ENCODE data around the gene NEGR1. TPM values are rescaled to one million over a fixed set of nuclear protein-coding genes. Genes with fewer than 3 reads are reported as not detected.

NEGR1 gene
- total and polyA plus RNA-seq, 12 donors, result 2.3 to 18.3 (median 5.2) TPM

DNA sequence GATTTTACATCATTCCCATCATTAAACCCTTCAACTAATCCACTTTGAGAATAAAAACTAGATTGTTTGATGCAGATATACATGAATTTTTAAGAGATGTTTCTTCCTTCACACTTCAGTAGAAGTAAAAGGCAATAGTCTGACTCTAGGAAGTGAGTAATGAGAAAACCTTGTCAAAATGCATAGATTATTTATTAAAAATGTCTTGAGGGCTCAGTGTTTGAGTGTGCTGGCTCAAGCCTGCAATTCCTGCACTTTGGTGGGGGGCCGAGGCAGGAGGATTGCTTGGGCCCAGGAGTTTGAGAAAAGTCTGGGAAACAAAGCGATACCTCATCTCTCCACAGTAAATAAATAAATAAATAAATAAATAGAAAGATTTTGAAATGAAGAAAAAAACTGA, 177.1 kb downstream of the NEGR1 start:
- no peak for ATAC-seq
- WGBS, 2 donors, result 94 to 99% methylated on average over 2 of the region's 2 CpGs
- intact Hi-C loops (cut with DNase I), result no loop called here
- no peak overlapping the region for H3K27ac ChIP-seq
- no peak overlapping the region for H3K4me3 ChIP-seq
- DNase-seq, result no peak
- no peaks in the 10 kb centered on the region for H3K27me3 ChIP-seq
- H3K36me3 ChIP-seq, result no peaks in the 10 kb centered on the region
- no peaks in the 10 kb centered on the region for H3K9me3 ChIP-seq
- peaks cover 0 to 3% (median 0%) of the 10 kb centered on the region in 9 donors for H3K4me1 ChIP-seq
- TF ChIP-seq, protein P1, sequence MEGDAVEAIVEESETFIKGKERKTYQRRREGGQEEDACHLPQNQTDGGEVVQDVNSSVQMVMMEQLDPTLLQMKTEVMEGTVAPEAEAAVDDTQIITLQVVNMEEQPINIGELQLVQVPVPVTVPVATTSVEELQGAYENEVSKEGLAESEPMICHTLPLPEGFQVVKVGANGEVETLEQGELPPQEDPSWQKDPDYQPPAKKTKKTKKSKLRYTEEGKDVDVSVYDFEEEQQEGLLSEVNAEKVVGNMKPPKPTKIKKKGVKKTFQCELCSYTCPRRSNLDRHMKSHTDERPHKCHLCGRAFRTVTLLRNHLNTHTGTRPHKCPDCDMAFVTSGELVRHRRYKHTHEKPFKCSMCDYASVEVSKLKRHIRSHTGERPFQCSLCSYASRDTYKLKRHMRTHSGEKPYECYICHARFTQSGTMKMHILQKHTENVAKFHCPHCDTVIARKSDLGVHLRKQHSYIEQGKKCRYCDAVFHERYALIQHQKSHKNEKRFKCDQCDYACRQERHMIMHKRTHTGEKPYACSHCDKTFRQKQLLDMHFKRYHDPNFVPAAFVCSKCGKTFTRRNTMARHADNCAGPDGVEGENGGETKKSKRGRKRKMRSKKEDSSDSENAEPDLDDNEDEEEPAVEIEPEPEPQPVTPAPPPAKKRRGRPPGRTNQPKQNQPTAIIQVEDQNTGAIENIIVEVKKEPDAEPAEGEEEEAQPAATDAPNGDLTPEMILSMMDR (IDR thresholded peaks at IDR 0.05), result no peak

DNA sequence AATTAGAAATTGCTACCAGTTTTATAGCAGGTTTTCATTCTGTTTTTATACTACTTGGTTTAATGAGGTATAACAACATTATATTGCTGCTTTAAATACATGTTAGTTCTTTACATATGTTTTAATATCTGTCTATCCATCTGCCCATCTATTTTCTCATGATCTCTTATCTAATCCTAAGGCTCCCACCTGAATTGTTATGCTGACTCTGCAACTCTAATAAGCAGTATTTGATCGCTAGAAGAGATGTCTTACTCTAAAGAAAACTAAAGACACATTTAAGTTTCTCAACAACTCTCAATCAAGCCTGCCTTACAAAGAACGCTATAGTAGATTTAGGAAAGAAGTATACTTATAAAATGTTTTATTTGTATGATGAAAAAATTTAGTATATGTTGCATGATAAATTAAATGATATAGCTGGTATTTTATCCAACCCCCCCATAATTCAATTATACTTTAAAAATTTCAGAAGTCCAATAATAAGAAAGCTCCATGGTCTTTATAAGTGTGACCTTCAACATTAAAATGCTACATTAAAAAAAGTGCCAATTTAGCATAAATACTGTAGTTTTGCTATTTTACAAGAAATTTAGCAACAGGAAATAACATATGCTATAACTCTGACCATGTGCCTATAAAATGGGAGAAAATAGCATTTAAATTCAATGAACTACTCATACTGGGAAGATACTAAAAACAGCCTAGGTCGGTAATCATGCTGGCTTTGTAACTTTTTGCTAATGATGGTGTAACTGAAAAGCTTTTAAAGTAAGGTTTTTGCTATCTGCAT, 180.3 kb downstream of the NEGR1 start:
- no peak for ATAC-seq
- TF ChIP-seq, protein P1 (IDR thresholded peaks at IDR 0.05), result no peak
- H3K27me3 ChIP-seq, result no peaks in the 10 kb centered on the region
- no peak overlapping the region for H3K27ac ChIP-seq
- intact Hi-C loops (cut with DNase I), result no loop called here
- DNase-seq, result no peak
- WGBS, 2 donors, result 81 to 84% methylated on average over 3 of the region's 3 CpGs
- H3K4me1 ChIP-seq, result no peaks in the 10 kb centered on the region
- no peak overlapping the region for H3K4me3 ChIP-seq
- H3K9me3 ChIP-seq, result no peaks in the 10 kb centered on the region
- no peaks in the 10 kb centered on the region for H3K36me3 ChIP-seq

DNA sequence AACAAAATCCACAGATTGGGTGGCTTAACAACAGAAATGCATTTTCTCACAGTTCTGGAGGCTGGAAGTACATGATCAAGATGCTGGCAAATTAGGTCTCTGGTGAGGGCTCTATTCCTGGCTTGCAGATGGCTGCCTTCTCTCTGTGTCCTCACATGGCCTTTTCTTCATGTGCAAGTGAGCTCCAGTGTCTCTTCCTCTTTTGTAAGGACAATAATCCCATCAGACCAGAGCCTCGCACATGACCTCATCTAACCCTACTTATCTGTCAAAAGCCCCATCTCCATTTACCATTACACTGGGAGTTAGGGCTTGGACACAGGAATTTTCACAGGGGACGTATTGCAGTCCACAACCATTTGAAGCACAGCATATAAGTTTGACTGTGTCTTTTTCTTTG, 181.6 kb downstream of the NEGR1 start:
- no peaks in the 10 kb centered on the region for H3K27me3 ChIP-seq
- H3K4me3 ChIP-seq, result no peak overlapping the region
- no peaks in the 10 kb centered on the region for H3K36me3 ChIP-seq
- no peaks in the 10 kb centered on the region for H3K4me1 ChIP-seq
- ATAC-seq (peak in 1 of 8 donors; percentile 20), DNase-seq (no peak)
- TF ChIP-seq, protein P1 (IDR thresholded peaks at IDR 0.05), result no peak
- no peaks in the 10 kb centered on the region for H3K9me3 ChIP-seq
- WGBS, 2 donors, result 52 to 61% methylated on average over 2 of the region's 2 CpGs
- intact Hi-C loops (cut with DNase I), result no loop called here
- H3K27ac ChIP-seq, result no peak overlapping the region

DNA sequence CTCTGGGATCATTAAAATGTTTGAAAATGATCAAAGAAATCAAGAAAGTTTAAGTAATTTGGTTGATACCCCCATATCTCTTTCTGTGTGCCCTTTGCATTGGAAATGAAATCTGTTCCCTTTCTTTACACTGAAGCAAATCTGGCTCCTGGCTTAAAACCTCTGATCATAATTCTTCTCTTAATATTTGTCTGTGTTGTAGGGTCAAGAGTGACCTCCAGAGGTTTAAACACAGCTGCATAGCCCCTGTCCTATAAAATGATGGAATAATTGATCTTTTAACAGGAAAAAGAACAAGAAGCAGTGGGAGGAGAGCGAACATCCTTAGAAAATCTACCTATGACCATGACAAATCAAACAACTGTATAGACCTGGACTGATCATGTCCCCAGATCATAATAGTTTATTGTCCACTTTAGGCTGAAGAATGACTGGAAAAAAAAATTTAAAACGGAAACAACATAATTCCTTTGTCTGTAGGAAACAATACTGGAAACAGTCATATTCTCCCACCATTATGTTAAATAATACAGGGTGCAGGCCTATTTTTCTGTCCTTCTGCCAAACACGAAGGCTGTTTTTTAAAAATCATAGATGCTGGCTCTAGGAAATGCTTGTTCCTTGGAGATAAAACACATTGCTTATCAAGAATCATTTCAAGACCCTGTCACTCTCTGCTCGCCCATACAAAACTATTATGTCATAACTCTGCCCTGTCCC, 184.3 kb downstream of the NEGR1 start:
- no peaks in the 10 kb centered on the region for H3K27me3 ChIP-seq
- intact Hi-C loops (cut with DNase I), result loop anchor here in 1 of 10 donors (1.0 kb wide), 1 partner anchor 11 kb away; no protein-coding TSS in a partner anchor
- ATAC-seq (no peak), DNase-seq (no peak)
- no peaks in the 10 kb centered on the region for H3K9me3 ChIP-seq
- no peaks in the 10 kb centered on the region for H3K36me3 ChIP-seq
- H3K4me3 ChIP-seq, result no peak overlapping the region
- H3K27ac ChIP-seq, result no peak overlapping the region
- no peaks in the 10 kb centered on the region for H3K4me1 ChIP-seq
- TF ChIP-seq, protein P1 (IDR thresholded peaks at IDR 0.05), result no peak
- WGBS, 2 donors, result 66 to 70% methylated on average over 4 of the region's 4 CpGs

Measured in heart right ventricle (tissue), 16 donors.